ENCODE measurements around the gene PSORS1C1.
"Not testable (repeated sequence)": the region's sequence is repeated elsewhere in the genome, so short reads cannot be mapped to it uniquely, and the experiment has no call there.

The PSORS1C1 gene

GRCh38 chr6:31114541-31114878, at the start of gene PSORS1C1:
PSORS1C1 (plus strand) TSS chr6:31114800; CDS start chr6:31129633, 14,833 bp downstream.
- no peak for DNase-seq (ENCODE audit: low spot score)

DNA sequence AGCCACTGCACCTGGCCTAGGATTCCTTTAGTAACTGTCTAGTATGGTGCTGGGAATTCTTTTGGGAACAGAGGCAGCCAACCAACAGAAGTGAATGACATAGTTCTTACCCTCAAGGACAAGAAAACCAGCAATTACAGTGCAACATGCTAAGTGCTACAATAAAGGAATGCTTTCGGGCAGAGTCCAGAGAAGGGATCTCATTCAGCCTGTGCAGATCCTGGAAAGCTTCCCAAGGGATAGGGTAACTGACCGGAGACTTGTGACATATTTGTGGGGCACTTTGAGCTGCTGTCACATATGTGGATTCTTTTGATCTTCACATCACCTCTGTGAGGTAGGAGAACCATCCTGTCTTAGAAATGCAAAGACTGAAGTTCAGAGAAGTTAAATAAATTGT, 49.0 kb upstream of the PSORS1C1 start:
- no peak for DNase-seq (ENCODE audit: low spot score)

DNA sequence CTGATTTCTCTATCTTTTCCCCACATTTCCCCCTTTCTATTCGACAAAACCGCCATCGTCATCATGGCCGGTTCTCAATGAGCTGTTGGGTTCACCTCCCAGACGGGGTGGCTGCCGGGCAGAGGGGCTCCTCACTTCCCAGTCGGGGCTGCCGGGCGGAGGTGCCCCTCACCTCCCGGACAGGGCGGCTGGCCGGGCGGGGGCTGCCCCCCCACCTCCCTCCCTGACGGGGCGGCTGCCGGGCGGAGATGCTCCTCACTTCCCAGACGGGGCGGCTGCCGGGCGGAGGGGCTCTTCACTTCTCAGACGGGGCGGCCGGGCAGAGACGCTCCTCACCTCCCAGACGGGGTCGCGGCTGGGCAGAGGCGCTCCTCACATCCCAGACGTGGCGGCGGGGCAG, 47.6 kb upstream of the PSORS1C1 start:
- not testable (repeated sequence) for DNase-seq (ENCODE audit: low spot score)

DNA sequence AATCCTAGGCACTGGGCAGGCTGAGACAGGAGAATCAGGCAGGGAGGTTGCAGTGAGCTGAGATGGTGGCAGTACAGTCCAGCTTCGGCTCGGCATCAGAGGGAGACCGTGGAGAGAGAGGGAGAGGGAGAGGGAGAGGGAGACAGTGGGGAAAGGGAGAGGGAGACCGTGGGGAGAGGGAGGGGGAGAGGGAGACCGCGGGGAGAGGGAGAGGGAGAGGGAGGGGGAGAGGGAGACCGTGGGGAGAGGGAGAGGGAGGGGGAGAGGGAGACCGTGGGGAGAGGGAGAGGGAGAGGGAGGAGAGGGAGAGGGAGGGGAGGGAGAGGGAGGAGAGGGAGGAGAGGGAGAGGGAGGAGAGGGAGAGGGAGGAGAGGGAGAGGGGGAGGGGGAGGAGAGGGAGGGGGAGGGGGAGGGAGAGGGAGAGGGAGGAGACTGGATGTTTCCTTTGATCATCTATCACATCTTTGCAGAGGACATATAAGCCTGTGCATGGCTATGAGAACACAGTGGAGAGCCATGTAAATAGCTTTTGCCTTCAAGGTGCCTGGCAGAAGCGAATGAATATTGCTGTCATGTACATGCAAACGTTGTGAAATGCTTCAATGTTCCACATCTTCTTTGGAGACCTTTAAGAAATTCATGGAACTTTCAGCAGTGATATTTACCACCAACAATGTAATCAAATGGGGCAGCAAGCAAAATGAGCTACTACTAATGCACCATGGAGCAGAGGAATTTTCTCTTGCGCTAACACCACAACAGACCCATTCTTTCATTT, 46.5 kb upstream of the PSORS1C1 start:
- DNase-seq (ENCODE audit: low spot score) = not testable (repeated sequence)

DNA sequence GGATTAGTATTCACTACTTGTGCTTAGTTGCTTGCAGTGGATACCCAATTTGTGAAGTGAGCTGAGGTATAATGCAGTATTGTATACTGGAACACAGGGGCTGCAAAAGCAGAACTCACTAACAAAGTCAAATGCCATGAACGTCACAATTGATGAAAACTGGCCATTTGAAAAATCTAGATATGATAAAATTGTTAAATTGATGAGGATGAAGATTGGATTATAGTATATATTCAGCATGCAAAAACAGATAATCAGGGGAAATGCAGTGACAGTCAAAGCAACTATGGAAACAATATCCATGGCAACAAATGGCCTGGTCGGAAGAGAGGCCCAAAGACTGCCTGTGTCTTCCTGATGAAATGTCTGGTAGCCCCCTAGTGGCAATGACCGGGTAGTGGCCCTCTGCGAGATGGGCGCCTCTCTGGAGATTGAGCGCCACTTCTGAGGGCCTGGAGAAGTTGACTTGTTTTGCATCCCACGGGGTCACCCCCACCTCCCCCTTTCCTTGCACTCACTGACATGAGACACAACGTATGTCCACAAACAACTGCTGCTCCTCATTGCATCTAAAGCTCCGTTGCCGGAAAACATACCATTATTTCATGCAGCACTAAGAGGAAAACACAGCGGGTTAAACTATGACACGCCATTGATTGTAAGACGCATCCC, 45.8 kb upstream of the PSORS1C1 start:
- peak; percentile 65 for DNase-seq (ENCODE audit: low spot score)

- no peak for DNase-seq (ENCODE audit: low spot score)
These were observed 43.8 kb upstream of the PSORS1C1 start for GRCh38 chr6:31070711-31071197.

- DNase-seq (ENCODE audit: low spot score) = no peak
These were observed 40.2 kb upstream of the PSORS1C1 start for GRCh38 chr6:31074401-31074800.

GRCh38 chr6:31075528-31075927, 39.1 kb upstream of the PSORS1C1 start:
- no peak for DNase-seq (ENCODE audit: low spot score)

DNA sequence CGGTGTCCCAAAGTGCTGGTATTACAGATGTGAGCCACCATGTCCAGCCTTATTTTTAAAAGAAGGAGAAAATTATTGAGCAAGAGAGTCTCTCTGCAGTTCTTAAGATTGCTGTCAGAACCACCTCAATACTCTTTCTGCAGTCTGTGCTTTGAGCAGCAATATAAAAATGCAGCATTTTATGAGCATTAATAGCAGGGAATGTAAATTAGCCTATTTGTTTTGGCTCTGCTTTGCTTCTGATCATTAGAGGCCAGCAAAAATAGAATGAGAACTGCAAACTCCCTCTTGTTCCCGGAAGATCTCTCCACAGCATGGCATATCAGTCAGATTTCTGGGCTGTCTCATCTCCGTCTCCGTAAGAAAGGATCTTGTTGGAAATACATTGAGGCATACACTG, 38.0 kb upstream of the PSORS1C1 start:
- DNase-seq (ENCODE audit: low spot score) = no peak

DNA sequence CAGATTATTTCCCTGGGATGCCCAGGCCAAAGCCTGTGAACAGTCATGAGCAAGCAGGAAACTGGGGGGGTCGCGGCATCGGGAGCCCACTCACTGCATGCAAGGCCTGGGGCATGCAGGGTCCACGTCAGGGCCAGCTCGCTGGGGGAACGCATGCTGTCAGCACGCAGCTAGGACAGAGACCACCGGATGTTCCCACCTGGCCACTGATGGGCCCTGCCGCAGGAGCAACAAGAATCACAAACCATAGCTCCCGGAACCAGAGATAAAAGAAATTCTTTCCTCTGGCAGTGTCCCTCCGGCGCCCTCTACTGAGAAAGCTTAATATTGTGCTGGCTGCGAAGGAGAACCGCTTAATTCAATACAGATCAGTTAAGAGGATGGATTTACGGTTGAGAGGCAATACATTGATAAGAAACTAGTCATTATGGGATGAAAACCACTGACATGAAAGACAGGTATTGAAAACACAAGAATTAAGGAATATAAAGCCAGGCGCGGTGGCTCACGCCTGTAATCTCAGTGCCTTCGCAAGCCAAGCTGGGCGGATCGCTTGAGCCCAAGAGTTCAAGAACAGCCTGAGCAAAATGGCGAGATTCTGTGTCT, 34.8 kb upstream of the PSORS1C1 start:
- peak; percentile 69 for DNase-seq (ENCODE audit: low spot score)

GRCh38 chr6:31081872-31082271, 32.7 kb upstream of the PSORS1C1 start:
- DNase-seq (ENCODE audit: low spot score) = no peak

- DNase-seq (ENCODE audit: low spot score) = peak; percentile 32
These were observed 30.8 kb upstream of the PSORS1C1 start for GRCh38 chr6:31083742-31084354.

- DNase-seq (ENCODE audit: low spot score) = no peak
These were observed 27.7 kb upstream of the PSORS1C1 start for GRCh38 chr6:31086788-31087440.

- DNase-seq (ENCODE audit: low spot score) = peak; percentile 84
These were observed 27.0 kb upstream of the PSORS1C1 start for GRCh38 chr6:31087494-31088089.

DNA sequence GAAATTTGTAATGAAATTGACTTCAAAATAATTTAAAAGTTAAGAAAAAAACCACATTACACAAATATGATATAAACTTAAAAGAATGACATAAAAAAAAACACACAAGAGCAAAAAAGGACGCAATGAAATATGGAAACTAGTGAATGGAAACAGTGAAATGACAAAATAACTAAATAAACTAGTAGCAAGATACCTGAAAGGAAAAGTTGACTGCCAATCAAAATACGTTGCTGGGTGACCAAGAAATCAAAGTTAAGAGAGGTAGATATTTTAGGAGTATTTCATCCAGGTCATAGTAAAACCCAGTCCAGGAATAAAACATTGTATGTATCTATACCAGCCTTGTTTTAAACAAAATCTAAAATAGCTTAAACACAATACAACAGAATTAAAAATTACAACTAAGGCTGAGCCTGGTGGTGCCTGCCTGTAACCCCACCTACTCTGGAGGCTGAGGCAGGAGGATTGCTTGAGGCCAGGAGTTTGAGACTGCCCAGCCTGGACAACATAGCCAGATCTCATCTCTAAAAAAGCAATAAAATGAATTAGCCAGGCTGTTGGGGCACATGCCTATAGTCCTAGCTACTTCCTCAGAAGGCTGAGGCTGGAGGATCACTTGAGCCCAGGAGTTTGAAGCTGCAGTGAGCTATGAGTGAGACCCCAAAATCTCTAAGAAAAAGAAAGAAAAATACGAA, 24.2 kb upstream of the PSORS1C1 start:
- no peak for DNase-seq (ENCODE audit: low spot score)

GRCh38 chr6:31090973-31091364, 23.6 kb upstream of the PSORS1C1 start:
- no peak for DNase-seq (ENCODE audit: low spot score)

GRCh38 chr6:31091680-31092079, 22.9 kb upstream of the PSORS1C1 start:
- DNase-seq (ENCODE audit: low spot score) = no peak

DNA sequence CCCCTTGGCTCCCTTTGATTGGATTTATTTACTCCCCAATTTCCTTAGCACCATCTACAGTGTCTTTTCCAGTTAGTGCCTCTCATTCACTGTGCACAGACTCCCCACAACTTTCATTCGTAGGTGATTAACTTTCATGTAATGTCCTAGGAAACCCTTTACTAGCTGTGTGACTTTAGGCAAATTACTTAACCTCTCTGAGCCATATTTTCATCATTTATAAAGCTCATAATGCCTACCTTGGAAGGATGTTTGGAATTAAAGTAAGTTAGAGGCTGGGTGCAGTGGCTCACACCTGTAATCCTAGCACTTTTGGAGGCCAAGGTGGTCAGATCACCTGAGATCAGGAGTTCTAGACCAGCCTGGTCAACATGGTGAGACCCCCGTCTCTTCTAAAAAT, 22.4 kb upstream of the PSORS1C1 start:
- no peak for DNase-seq (ENCODE audit: low spot score)

DNA sequence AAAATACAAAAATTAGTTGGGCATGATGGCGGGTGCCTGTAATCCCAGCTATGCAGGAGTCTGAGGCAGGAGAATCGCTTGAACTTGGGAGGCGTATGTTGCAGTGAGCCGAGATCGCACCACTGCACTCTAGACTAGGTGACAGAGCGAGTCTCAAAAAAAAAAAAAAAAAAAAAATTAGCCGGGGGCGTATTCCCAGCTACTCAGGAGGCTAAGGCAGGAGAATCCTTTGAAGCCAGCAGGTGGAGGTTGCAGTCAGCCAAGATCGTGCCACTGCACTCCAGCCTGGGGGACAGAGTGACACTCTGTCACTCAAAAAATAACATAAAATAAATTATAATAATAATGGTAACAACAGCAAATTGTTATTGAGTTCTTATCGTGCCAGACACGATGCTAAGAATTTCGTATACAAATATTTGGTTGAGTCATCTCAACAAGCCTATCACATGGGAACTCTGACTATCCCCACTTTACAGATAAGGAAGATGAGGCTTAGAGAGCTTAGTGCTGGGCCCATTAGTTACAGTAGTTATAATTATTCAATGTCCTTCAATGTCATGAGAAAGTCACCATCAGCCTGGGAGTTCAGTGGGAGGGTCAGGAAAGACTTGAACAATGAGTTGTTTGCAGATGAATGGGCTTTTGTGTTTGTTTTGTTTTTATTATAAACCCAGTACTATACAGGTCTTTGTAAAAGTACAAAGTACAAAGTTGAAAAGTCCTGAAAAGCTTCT, 21.7 kb upstream of the PSORS1C1 start:
- DNase-seq (ENCODE audit: low spot score) = no peak

DNA sequence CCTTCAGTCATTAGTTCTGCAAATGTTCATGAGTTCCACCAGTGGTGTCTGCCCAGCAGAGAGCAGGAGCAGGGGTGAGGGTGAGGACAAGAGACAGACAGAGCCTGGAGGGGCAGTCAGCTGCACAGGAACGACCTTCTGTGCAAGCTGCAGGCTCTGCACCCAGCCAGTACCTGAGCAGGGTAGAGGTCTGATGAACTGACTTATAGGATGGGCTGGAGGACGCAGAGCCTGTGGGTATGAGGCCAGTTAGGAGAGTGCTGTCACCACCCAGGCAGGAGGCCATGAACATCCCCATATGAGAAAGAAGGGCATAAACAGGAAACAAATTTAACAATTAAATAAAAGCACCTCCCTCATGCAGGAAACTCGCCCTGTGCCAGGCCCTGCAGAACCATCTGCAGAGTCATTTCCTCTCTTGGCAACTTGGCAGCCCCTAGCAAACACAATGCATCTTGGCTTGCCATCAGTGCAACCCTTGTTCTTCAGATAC, 20.2 kb upstream of the PSORS1C1 start:
- peak; percentile 49 for DNase-seq (ENCODE audit: low spot score)
